AG04449 (cell line): Measurements from ENCODE around the gene LAPTM5.

Experiments
- CTCF ChIA-PET: fragments of 350-600 bp; formaldehyde crosslinking; extraction: SDS; loops from one replicate; lab custom pipeline; 2021; ENCODE audit warnings: antibody characterized with exemption; lab: Yijun Ruan, JAX
- POLR2A ChIA-PET: fragments of 400-600, 350-600 bp; formaldehyde crosslinking; extraction: SDS; loops from one replicate; lab custom pipeline; 2020; ENCODE audit warnings: antibody characterized with exemption, inconsistent platforms; lab: Yijun Ruan, JAX
- DNase-seq: peaks from one replicate; pipeline ENCODE4 v3.0.0-alpha.2; 2010; ENCODE audit warnings: low read depth, low spot score
- H3K4me3 ChIP-seq: 2 replicates; pipeline ENCODE4 v1.5.1; 2011; ENCODE audit warnings: low read depth, mild to moderate bottlenecking, control low read depth, low read length
- TF ChIP-seq, protein P1 (sequence below): IDR thresholded peaks from one replicate; pipeline ENCODE4 v1.5.1; 2011; ENCODE audit warnings: mild to moderate bottlenecking, moderate library complexity, low read length, control low read depth, inconsistent platforms; ENCODE audit not compliant: insufficient read depth; ENCODE audit errors: missing control alignments

LAPTM5 gene

DNA sequence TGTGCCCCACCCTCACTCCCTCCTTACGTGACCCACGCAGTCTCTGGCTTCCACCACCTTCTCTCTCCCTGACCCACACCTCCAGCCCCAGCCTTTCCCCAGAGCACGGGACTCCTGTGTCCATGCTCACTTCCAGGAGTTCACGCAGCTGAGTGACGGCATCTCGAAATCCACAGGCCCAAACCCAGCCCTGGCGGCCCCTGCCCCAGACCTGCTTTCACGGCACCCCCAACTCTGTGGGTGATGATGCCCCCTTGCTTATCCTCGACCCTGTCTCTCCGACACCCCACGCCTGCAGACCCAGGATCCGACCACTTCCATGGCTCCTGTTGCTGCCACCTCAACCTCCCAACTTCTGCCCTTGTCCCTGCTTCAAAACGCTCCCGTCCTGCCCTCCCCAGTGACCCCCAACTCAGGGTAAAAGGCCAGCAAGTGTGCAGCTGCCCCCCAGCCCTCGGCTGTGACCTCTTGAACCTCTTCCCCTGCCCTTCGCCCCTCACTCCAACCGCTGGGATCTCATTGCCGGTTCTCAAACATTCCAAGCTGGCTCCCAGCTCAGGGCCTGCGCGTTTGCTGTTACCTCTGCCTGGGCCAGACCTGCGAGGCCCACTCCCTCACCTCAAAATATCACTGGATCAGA lies 30.4 kb upstream of the LAPTM5 start:
- no peak overlapping the region for H3K4me3 ChIP-seq
- TF ChIP-seq, protein P1, sequence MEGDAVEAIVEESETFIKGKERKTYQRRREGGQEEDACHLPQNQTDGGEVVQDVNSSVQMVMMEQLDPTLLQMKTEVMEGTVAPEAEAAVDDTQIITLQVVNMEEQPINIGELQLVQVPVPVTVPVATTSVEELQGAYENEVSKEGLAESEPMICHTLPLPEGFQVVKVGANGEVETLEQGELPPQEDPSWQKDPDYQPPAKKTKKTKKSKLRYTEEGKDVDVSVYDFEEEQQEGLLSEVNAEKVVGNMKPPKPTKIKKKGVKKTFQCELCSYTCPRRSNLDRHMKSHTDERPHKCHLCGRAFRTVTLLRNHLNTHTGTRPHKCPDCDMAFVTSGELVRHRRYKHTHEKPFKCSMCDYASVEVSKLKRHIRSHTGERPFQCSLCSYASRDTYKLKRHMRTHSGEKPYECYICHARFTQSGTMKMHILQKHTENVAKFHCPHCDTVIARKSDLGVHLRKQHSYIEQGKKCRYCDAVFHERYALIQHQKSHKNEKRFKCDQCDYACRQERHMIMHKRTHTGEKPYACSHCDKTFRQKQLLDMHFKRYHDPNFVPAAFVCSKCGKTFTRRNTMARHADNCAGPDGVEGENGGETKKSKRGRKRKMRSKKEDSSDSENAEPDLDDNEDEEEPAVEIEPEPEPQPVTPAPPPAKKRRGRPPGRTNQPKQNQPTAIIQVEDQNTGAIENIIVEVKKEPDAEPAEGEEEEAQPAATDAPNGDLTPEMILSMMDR: no peak
- ChIA-PET POLR2A (no interaction called here), CTCF (interaction anchor here (1.1 to 29.2 kb wide), 6 partner anchors 4 to 141 kb away, joined by 4 to 943 read pairs (median 498); partner anchors contain the start of gene MATN1)
- DNase-seq: no peak

DNA sequence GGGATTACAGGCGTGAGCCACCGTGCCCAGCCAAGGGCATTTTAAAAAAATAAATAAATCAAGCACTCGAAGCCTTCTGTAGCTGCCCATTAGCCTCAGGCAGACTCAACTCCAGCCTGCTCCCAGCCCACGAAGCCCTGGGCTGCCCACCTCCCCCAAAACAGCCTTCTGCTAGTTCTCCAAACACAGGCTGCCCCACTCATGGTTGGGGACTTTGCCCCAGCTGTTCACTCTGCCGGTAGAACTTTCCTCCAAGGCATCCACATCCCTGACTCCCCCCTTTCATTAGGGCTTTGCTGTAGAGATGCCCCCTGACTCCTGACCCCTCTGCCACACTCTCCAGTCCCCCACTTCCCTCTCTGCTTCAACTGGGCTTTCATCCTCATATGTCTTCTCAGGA lies 29.7 kb upstream of the LAPTM5 start:
- ChIA-PET POLR2A (no interaction called here), CTCF (interaction anchor here (1.1 to 29.2 kb wide), 5 partner anchors 3 to 125 kb away, joined by 3 to 943 read pairs (median 548); partner anchors contain the start of gene MATN1)
- TF ChIP-seq, protein P1: no peak
- DNase-seq: no peak
- no peak overlapping the region for H3K4me3 ChIP-seq

DNA sequence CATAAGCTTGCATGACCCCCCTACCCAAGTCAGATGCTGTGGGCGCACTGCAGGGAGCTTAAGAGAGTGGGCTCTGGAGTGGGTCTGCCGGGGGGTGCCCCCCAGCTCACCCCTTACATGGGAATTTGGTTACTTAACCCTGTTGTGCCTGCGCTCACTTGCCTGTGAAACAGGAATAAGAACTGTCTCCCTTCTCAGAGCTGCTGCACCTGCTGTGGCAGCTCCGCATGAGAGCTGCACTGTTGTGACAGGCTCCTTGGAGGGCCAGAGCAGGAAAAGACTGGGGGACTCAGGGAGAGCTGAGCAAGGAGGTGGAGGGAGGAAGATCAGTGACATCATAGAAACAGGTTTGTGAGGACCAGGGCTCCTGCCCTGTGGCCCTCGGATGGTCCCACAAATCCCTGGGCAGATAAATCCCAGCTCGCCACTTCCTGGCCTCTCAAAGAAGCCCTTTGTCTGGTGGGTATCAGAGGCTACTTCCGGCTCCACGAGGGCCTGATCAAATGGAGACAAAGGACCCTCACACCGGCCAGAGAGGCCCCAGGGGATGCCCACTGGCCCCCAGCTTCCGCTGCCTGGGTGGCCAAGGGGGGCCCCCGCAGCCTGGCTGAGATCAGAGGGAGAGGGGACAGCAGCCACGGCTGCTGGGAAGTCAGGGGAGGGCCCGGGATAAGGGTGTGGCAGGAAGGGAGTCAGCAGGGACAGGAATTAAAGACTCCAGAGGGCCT lies 28.9 kb upstream of the LAPTM5 start:
- CTCF ChIA-PET: interaction anchor here (1.1 to 29.2 kb wide), 8 partner anchors 2 to 138 kb away, joined by 3 to 943 read pairs (median 366); partner anchors contain the start of gene MATN1
- TF ChIP-seq, protein P1: no peak
- no peak for DNase-seq
- POLR2A ChIA-PET: no interaction called here
- H3K4me3 ChIP-seq: no peak overlapping the region

GRCh38 chr1:30785714-30786113 lies 28.1 kb upstream of the LAPTM5 start:
- ChIA-PET CTCF (interaction anchor here (1.1 to 18.3 kb wide), 6 partner anchors 10 to 139 kb away, joined by 4 to 943 read pairs (median 366); partner anchors contain the start of gene MATN1), POLR2A (no interaction called here)
- DNase-seq: no peak
- TF ChIP-seq, protein P1: no peak
- H3K4me3 ChIP-seq: no peak overlapping the region

DNA sequence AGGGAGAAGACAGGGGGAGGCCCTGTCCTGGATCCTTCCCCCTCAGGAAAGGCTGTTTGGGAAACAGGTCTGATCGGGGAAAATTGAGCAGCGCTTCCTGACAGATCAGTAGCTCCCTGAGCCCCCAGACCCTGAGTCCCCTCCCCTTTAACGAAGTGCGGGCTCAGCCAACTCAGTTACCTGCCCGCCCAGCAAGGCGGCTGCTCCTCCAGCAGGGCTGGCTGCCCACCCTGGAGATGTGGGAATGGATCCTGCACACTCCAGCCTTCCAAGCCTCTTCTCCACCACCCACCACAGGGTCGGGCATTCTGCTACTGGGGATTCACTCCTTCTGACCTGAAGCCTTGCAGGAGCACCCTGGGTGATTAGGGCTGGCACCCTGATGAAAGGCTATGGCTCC lies 27.6 kb upstream of the LAPTM5 start:
- DNase-seq: no peak
- H3K4me3 ChIP-seq: no peak overlapping the region
- CTCF ChIA-PET: interaction anchor here (1.5 to 18.3 kb wide), 5 partner anchors 9 to 140 kb away, joined by 5 to 943 read pairs (median 448); partner anchors contain the start of gene MATN1
- TF ChIP-seq, protein P1: no peak
- POLR2A ChIA-PET: no interaction called here

- ChIA-PET CTCF (interaction anchor here (0.7 to 18.3 kb wide), 25 partner anchors 10 to 191 kb away, joined by 3 to 943 read pairs (median 8); partner anchors contain the start of genes LAPTM5 and MATN1), POLR2A (no interaction called here)
- no peak for DNase-seq
- TF ChIP-seq, protein P1: no peak
- H3K4me3 ChIP-seq: no peak overlapping the region
Observed at GRCh38 chr1:30783256-30783915, 25.8 kb upstream of the LAPTM5 start.
